Stomach (tissue), 9 donors: Measurements from ENCODE around the gene PKIG. TPM values are rescaled to one million over a fixed set of nuclear protein-coding genes. Genes with fewer than 3 reads are reported as not detected.
A peak's percentile ranks its signal among the peaks of the same experiment; 100 is the strongest.

Experiments used
- DNase-seq, 2 donors: peaks; one replicate each; pipeline versions ENCODE4 v3.0.0 to v3.0.0-alpha.2; 2013 to 2019
- H3K27ac ChIP-seq, 5 donors: fragments of 200-600 bp in 4 of 5; sonication (generic) in 4 of 5; one replicate each; pipeline ENCODE4 v1.5.1; 2013 to 2019; ENCODE audit warnings: mild to moderate bottlenecking in 1 of 5, moderate library complexity in 1 of 5
- H3K27me3 ChIP-seq, 3 donors: fragments of 200-600 bp; sonication (generic); one replicate each; pipeline ENCODE4 v1.5.1; 2017 to 2019; ENCODE audit warnings: mixed run types in 1 of 3
- H3K36me3 ChIP-seq, 4 donors: fragments of 200-600 bp; sonication (generic); 1 replicate in 3 of 4; 2 replicates in 1 of 4; pipeline ENCODE4 v1.5.1; 2016 to 2019
- H3K4me1 ChIP-seq, 4 donors: fragments of 200-600 bp; sonication (generic); one replicate each; pipeline ENCODE4 v1.5.1; 2016 to 2019
- H3K4me3 ChIP-seq, 4 donors: fragments of 200-600 bp; sonication (generic) in 3 of 4; one replicate each; pipeline ENCODE4 v1.5.1; 2016 to 2019; ENCODE audit warnings: mild to moderate bottlenecking in 1 of 4
- H3K9me3 ChIP-seq, 4 donors: fragments of 200-600 bp; sonication (generic); one replicate each; pipeline ENCODE4 v1.5.1; 2016 to 2019
- CTCF ChIP-seq, 7 experiments: fragments of 450-650 bp in 4 of 7; fragments of 200-600 bp in 3 of 7; sonication (generic) in 3 of 7; IDR thresholded peaks; one replicate each; pipeline ENCODE4 v1.5.1; 2016 to 2019; ENCODE audit warnings: antibody characterized with exemption in 7 of 7, control low read depth in 2 of 7, mild to moderate bottlenecking in 1 of 7
- EP300 ChIP-seq: sonication (generic); formaldehyde crosslinking; IDR thresholded peaks from one replicate; pipeline ENCODE4 v1.6.1; 2017; ENCODE audit warnings: antibody characterized with exemption
- POLR2A ChIP-seq, 4 donors: fragments of 450-650 bp; IDR thresholded peaks; one replicate each; pipeline ENCODE4 v1.6.1; 2016; ENCODE audit warnings: antibody characterized with exemption in 4 of 4, control low read depth in 2 of 4, mild to moderate bottlenecking in 1 of 4, moderate library complexity in 1 of 4
- POLR2AphosphoS5 ChIP-seq, 3 donors: sonication (generic); formaldehyde crosslinking; IDR thresholded peaks; one replicate each; pipeline ENCODE4 v1.6.1; 2016; ENCODE audit warnings: antibody characterized with exemption in 3 of 3
- WGBS, 5 donors: extraction: QIAGEN DNeasy Blood & Tissue Kit in 3 of 5; methylation state at CpG; one replicate each; pipeline versions ENCODE4 v1.1.5 to v1.1.7; 2013 to 2018; 5-methylcytosine and 5-hydroxymethylcytosine counted together
- intact Hi-C: fragments of 100-400 bp; cut with DNase I; formaldehyde crosslinking; loops from one replicate; pipeline ENCODE4 v1.15.1; 2023; ENCODE audit warnings: low total_unique reads
- polyA plus RNA-seq, 3 donors: library from polyadenylated mRNA; stranded (reverse); fragments of 200-250 nt; gene quantifications; one replicate each; pipeline ENCODE4 v1.2.3, GENCODE V29; 2013
- total RNA-seq, 5 donors: library from RNA; depleted of rRNA; stranded (reverse); fragments of >200 nt; gene quantifications; one replicate each; pipeline versions ENCODE4 v1.1.0 to v1.2.3, GENCODE V29; 2014 to 2016
- donor health status: healthy with polysubstance abuse.
- donor health status: Bipolar disorder and iron deficiency.
- donor health status: healthy.

PKIG gene
- total and polyA plus RNA-seq, 8 donors = 17.4 to 124 (median 56.4) TPM

DNA sequence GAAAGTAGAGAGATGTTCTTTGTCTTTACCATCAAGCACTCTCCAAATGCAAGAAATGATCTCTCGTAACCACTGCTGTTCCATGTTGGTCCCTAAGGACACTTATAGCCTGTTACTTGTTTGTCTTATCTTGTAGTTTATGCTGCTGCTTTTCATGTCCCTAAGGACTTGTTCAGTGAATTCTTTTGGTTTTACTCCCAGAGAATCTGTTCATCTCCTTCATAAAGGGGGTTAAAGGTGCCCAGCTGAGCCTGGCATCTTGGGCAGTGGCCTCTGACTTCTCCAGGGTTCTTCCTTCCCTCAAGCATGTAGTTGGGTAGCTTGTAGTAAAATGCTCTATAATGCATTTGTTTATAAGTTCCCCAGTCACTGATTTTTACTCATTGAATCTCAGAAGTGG, 864 bp upstream of the PKIG start:
- DNase-seq = no peak
- Histone ChIP-seq H3K4me1 (peaks cover 12 to 57% (median 36%) of the 10 kb centered on the region in 4 donors), H3K36me3 (no peaks in the 10 kb centered on the region), H3K9me3 (no peaks in the 10 kb centered on the region), H3K27me3 (no peaks in the 10 kb centered on the region), H3K27ac (peak overlapping the region in 4 of 5 donors; percentile 74 to 87 (median 84)), H3K4me3 (no peak overlapping the region)
- WGBS, 5 donors = 77 to 95% (median 81%) methylated on average over 1 of the region's 1 CpG
- intact Hi-C loops = no loop called here
- no peak for TF ChIP-seq POLR2A (IDR thresholded peaks at IDR 0.05)
- TF ChIP-seq POLR2AphosphoS5 (IDR thresholded peaks at IDR 0.05) = no peak
- TF ChIP-seq CTCF (IDR thresholded peaks at IDR 0.05) = no peak
- no peak for TF ChIP-seq EP300

GRCh38 chr20:44583157-44583556, 778 bp downstream of the PKIG start:
- Histone ChIP-seq H3K4me1 (peaks cover 14 to 65% (median 44%) of the 10 kb centered on the region in 4 donors), H3K9me3 (no peaks in the 10 kb centered on the region), H3K4me3 (peak overlapping the region; percentile 36 to 44 (median 40)), H3K27ac (peak overlapping the region in 4 of 5 donors; percentile 74 to 87 (median 84)), H3K27me3 (no peaks in the 10 kb centered on the region), H3K36me3 (no peaks in the 10 kb centered on the region)
- intact Hi-C loops = no loop called here
- DNase-seq = no peak
- 67 to 77% (median 73%) methylated on average over 1 of the region's 1 CpG for WGBS, 5 donors
- no peak for TF ChIP-seq POLR2A (IDR thresholded peaks at IDR 0.05)
- TF ChIP-seq CTCF (IDR thresholded peaks at IDR 0.05) = no peak
- TF ChIP-seq EP300 = no peak
- no peak for TF ChIP-seq POLR2AphosphoS5 (IDR thresholded peaks at IDR 0.05)

DNA sequence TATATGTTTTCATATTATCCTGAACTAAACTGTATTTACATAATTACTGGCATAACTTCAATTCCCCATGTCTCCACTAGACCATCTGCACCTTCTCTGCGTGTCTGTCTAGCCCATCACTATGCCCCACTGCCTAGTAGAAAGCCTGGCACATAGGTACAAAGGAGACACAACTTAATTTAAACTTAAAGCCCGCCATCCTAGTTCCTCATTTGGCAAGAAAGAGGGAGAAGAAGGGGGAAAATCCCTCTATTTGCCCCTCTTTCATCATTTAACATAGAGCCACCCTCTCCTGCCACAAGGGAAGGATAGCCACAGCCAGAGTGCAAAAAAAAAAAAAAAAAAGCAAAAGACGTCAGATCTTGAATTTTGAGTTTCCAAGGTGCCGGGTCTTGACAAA, 1.8 kb downstream of the PKIG start:
- H3K27me3 ChIP-seq = no peaks in the 10 kb centered on the region
- DNase-seq = no peak
- no peak for TF ChIP-seq POLR2A (IDR thresholded peaks at IDR 0.05)
- TF ChIP-seq POLR2AphosphoS5 (IDR thresholded peaks at IDR 0.05) = no peak
- TF ChIP-seq EP300 = no peak
- TF ChIP-seq CTCF (IDR thresholded peaks at IDR 0.05) = no peak
- peak overlapping the region in 4 of 5 donors; percentile 74 to 87 (median 84) for H3K27ac ChIP-seq
- WGBS, 5 donors = 75 to 85% (median 80%) methylated on average over 4 of the region's 4 CpGs
- intact Hi-C loops = no loop called here
- H3K36me3 ChIP-seq = no peaks in the 10 kb centered on the region
- H3K9me3 ChIP-seq = no peaks in the 10 kb centered on the region
- peak overlapping the region; percentile 36 to 44 (median 40) for H3K4me3 ChIP-seq
- H3K4me1 ChIP-seq = peaks cover 14 to 66% (median 44%) of the 10 kb centered on the region in 4 donors

- no peak for DNase-seq
- intact Hi-C loops = no loop called here
- TF ChIP-seq CTCF (IDR thresholded peaks at IDR 0.05) (no peak), EP300 (no peak), POLR2A (IDR thresholded peaks at IDR 0.05) (no peak), POLR2AphosphoS5 (IDR thresholded peaks at IDR 0.05) (no peak)
- Histone ChIP-seq H3K36me3 (peaks cover 5 to 6% (median 5%) of the 10 kb centered on the region in 4 donors), H3K9me3 (no peaks in the 10 kb centered on the region), H3K27ac (peak overlapping the region in 4 of 5 donors; percentile 74 to 87 (median 84)), H3K27me3 (no peaks in the 10 kb centered on the region), H3K4me3 (peak overlapping the region in 3 of 4 donors; percentile 36 to 44 (median 43)), H3K4me1 (peaks cover 14 to 60% (median 41%) of the 10 kb centered on the region in 4 donors)
- 76 to 84% (median 80%) methylated on average over 6 of the region's 6 CpGs for WGBS, 5 donors
These were observed 2.9 kb downstream of the PKIG start for GRCh38 chr20:44585057-44585963.
